Measurements from ENCODE around the gene CWC25. TPM values are rescaled to one million over a fixed set of nuclear protein-coding genes. Genes with fewer than 3 reads are reported as not detected.
A peak's percentile ranks its signal among the peaks of the same experiment; 100 is the strongest.

The CWC25 gene
- total RNA-seq, 1 experiment from 2014 or later = 17.3 TPM

- TF ChIP-seq, protein P1, sequence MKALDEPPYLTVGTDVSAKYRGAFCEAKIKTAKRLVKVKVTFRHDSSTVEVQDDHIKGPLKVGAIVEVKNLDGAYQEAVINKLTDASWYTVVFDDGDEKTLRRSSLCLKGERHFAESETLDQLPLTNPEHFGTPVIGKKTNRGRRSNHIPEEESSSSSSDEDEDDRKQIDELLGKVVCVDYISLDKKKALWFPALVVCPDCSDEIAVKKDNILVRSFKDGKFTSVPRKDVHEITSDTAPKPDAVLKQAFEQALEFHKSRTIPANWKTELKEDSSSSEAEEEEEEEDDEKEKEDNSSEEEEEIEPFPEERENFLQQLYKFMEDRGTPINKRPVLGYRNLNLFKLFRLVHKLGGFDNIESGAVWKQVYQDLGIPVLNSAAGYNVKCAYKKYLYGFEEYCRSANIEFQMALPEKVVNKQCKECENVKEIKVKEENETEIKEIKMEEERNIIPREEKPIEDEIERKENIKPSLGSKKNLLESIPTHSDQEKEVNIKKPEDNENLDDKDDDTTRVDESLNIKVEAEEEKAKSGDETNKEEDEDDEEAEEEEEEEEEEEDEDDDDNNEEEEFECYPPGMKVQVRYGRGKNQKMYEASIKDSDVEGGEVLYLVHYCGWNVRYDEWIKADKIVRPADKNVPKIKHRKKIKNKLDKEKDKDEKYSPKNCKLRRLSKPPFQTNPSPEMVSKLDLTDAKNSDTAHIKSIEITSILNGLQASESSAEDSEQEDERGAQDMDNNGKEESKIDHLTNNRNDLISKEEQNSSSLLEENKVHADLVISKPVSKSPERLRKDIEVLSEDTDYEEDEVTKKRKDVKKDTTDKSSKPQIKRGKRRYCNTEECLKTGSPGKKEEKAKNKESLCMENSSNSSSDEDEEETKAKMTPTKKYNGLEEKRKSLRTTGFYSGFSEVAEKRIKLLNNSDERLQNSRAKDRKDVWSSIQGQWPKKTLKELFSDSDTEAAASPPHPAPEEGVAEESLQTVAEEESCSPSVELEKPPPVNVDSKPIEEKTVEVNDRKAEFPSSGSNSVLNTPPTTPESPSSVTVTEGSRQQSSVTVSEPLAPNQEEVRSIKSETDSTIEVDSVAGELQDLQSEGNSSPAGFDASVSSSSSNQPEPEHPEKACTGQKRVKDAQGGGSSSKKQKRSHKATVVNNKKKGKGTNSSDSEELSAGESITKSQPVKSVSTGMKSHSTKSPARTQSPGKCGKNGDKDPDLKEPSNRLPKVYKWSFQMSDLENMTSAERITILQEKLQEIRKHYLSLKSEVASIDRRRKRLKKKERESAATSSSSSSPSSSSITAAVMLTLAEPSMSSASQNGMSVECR (CRISPR knock-in tag; IDR thresholded peaks at IDR 0.05; ENCODE audit: borderline replicate concordance) = 0 out of 2 replicates have a peak, but pooled peaks have one; percentile 63
- TF ChIP-seq GABPB1 (CRISPR knock-in tag; IDR thresholded peaks at IDR 0.05) = peak; percentile 69
- 0 out of 2 replicates have a peak, but pooled peaks have one; percentile 19 for TF ChIP-seq CREB1 (CRISPR knock-in tag; IDR thresholded peaks at IDR 0.05)
- TF ChIP-seq, protein P2, sequence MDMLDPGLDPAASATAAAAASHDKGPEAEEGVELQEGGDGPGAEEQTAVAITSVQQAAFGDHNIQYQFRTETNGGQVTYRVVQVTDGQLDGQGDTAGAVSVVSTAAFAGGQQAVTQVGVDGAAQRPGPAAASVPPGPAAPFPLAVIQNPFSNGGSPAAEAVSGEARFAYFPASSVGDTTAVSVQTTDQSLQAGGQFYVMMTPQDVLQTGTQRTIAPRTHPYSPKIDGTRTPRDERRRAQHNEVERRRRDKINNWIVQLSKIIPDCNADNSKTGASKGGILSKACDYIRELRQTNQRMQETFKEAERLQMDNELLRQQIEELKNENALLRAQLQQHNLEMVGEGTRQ (CRISPR knock-in tag; IDR thresholded peaks at IDR 0.05) = 0 out of 2 replicates have a peak, but pooled peaks have one; percentile 26
- TF ChIP-seq NFYB (CRISPR knock-in tag; conservative IDR thresholded peaks at IDR 0.05; ENCODE audit: low read depth) = no peak
- TF ChIP-seq ETV6 (CRISPR knock-in tag; IDR thresholded peaks at IDR 0.05) = peak; percentile 47; the same call in 1 of the 2 replicates
- peak; percentile 60; the same call in 1 of the 2 replicates for TF ChIP-seq ZBTB21 (CRISPR knock-in tag; IDR thresholded peaks at IDR 0.05; ENCODE audit: borderline replicate concordance)
- TF ChIP-seq TEAD4 (CRISPR knock-in tag; IDR thresholded peaks at IDR 0.05) = 0 out of 2 replicates have a peak, but pooled peaks have one; percentile 13
- TF ChIP-seq FOXP4 (CRISPR knock-in tag; IDR thresholded peaks at IDR 0.05) = 0 out of 2 replicates have a peak, but pooled peaks have one; percentile 17
- TF ChIP-seq CBFB (CRISPR knock-in tag; IDR thresholded peaks at IDR 0.05; ENCODE audit: low read depth) = peak; percentile 53; the same call in 1 of the 2 replicates
- TF ChIP-seq ZNF232 (CRISPR knock-in tag; IDR thresholded peaks at IDR 0.05) = peak; percentile 64; the same call in 1 of the 2 replicates
Observed at GRCh38 chr17:38751808-38752307, 73.3 kb downstream of the CWC25 start (continued).

GRCh38 chr17:38751144-38751807 lies 73.8 kb downstream of the CWC25 start:
- CTCF ChIA-PET = interaction anchor here (1.0 to 4.4 kb wide), 5 partner anchors 16 to 193 kb away, joined by 3 to 45 read pairs (median 3); no protein-coding TSS in a partner anchor
- peak overlapping the region; percentile 97 for H3K4me3 Mint-ChIP-seq
- peaks cover 18% of the 10 kb centered on the region for H3K36me3 Mint-ChIP-seq
- TF ChIP-seq SMAD3 (CRISPR knock-in tag; IDR thresholded peaks at IDR 0.05; ENCODE audit: borderline replicate concordance) = no peak
- TF ChIP-seq ZBTB21 (CRISPR knock-in tag; IDR thresholded peaks at IDR 0.05; ENCODE audit: borderline replicate concordance) = 0 out of 2 replicates have a peak, but pooled peaks have one; percentile 13
- no peak for TF ChIP-seq ZNF671 (CRISPR knock-in tag; IDR thresholded peaks at IDR 0.05)
- 0 out of 2 replicates have a peak, but pooled peaks have one; percentile 3 for TF ChIP-seq ZNF423 (CRISPR knock-in tag; IDR thresholded peaks at IDR 0.05)
- no peak for DNase-seq (ENCODE audit: low spot score)
- ATAC-seq = no peak
- H3K4me1 Mint-ChIP-seq = peaks cover 21% of the 10 kb centered on the region
- peaks cover 2% of the 10 kb centered on the region for H3K27me3 Mint-ChIP-seq (ENCODE audit: low read depth)
- POLR2A ChIA-PET = no interaction called here
- no peaks in the 10 kb centered on the region for H3K9me3 Mint-ChIP-seq
- H3K27ac Mint-ChIP-seq = no peak overlapping the region

Small RNA genes within 50 kb of the gene (microRNA-seq; reads per million reads assigned to microRNA genes)
- gene MIR4727 (ENCODE audit: borderline number of aligned reads) = 1.0 reads per million

Other genes starting within 250 kb of the CWC25 start
- gene SRCIN1, start 219.4 kb downstream of the CWC25 start, total RNA-seq (2021) = 10.7 to 17.3 TPM (median 11.1 TPM) in 3 replicates
- 8.7 to 12.3 TPM (median 9.0 TPM) in 3 replicates for gene EPOP, start 150.4 kb downstream of the CWC25 start, total RNA-seq (2021)
- gene MLLT6, start 120.0 kb downstream of the CWC25 start, total RNA-seq (2021) = 34.4 to 48.0 TPM (median 36.6 TPM) in 3 replicates
- gene CISD3, start 95.0 kb downstream of the CWC25 start, total RNA-seq (2021) = 12.1 to 15.7 TPM (median 15.6 TPM) in 3 replicates
- gene PCGF2, start 77.0 kb downstream of the CWC25 start, total RNA-seq (2021) = 102 to 111 TPM (median 104 TPM) in 3 replicates
- 266 to 273 TPM (median 266 TPM) in 3 replicates for gene PSMB3, start 72.6 kb downstream of the CWC25 start, total RNA-seq (2021)
- gene PIP4K2B, start 25.8 kb downstream of the CWC25 start, total RNA-seq (2021) = 54.0 to 61.9 TPM (median 57.3 TPM) in 3 replicates
- gene RPL23, start 28.4 kb upstream of the CWC25 start, total RNA-seq (2021) = 1,832 to 2,028 TPM (median 1,945 TPM) in 3 replicates
- 126 to 139 TPM (median 128 TPM) in 3 replicates for gene LASP1, start 44.7 kb upstream of the CWC25 start, total RNA-seq (2021)
- not detected in 3 replicates for gene FBXO47, start 142.1 kb upstream of the CWC25 start, total RNA-seq (2021)

All from WTC11 (cell line).